ENCODE measurements around the gene PFAS. TPM values are rescaled to one million over a fixed set of nuclear protein-coding genes. Genes with fewer than 3 reads are reported as not detected.

The PFAS gene
- total RNA-seq, 1 experiment from 2014 or later: 246 TPM

DNA sequence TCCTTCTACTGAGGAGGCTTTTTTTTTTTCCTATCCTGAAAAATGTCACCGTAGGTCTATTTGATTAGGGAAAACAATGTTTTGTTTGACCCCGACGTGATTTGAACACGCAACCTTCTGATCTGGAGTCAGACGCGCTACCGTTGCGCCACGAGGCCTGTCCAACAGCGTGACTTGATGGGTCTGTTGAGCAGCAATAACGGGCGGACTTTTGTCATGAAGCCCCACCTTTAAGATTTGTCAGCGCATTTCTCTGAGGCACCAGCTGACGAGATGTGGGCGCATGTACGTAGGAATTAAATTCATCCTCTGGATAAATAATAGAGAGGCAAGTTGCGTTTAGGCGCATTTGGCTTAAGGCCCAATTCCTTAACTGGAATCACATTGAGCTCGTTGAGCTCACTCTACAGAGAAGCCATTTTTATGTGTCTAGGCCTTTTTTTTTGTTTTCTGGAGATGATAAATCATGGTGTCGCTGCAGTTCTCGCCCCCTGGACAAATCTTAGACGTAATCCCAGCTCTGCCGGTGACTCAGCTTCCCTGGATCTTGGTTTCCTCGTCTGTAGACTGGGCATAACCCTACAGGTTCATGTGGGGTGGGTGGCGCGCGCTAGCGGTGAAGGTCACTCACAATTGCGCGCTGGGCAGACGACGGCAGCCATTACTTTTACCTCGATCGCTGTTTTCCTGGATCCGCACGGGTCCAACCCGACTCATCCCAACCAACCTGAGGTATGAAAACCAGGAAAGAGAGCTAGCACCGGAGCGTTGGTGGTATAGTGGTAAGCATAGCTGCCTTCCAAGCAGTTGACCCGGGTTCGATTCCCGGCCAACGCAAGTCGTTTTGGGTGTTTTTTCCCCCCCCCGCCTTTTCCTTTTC is 28.1 kb upstream of the PFAS start (continued):
- no peak for TF ChIP-seq ZNF232 (CRISPR knock-in tag; IDR thresholded peaks at IDR 0.05)
- TF ChIP-seq, protein P1, sequence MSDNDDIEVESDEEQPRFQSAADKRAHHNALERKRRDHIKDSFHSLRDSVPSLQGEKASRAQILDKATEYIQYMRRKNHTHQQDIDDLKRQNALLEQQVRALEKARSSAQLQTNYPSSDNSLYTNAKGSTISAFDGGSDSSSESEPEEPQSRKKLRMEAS (CRISPR knock-in tag; IDR thresholded peaks at IDR 0.05): no peak
- no peak for TF ChIP-seq ZBTB21 (CRISPR knock-in tag; IDR thresholded peaks at IDR 0.05; ENCODE audit: borderline replicate concordance)
- no peak for TF ChIP-seq ZNF138 (CRISPR knock-in tag; conservative IDR thresholded peaks at IDR 0.05)
- no peak for TF ChIP-seq PRDM15 (CRISPR knock-in tag; IDR thresholded peaks at IDR 0.05)
- TF ChIP-seq GRHL2 (CRISPR knock-in tag; IDR thresholded peaks at IDR 0.05; ENCODE audit: insufficient replicate concordance, severe bottlenecking): no peak
- no peak for TF ChIP-seq SOX15 (CRISPR knock-in tag; IDR thresholded peaks at IDR 0.05)
- TF ChIP-seq JUN (CRISPR knock-in tag; IDR thresholded peaks at IDR 0.05): peak; percentile 41; the same call in 1 of the 2 replicates
- no peak for TF ChIP-seq CBFB (CRISPR knock-in tag; IDR thresholded peaks at IDR 0.05; ENCODE audit: low read depth)
- no peak for TF ChIP-seq FOXP4 (CRISPR knock-in tag; IDR thresholded peaks at IDR 0.05)
- 0 out of 2 replicates have a peak, but pooled peaks have one; percentile 22 for TF ChIP-seq FOXK1 (CRISPR knock-in tag; IDR thresholded peaks at IDR 0.05)
- no peak for TF ChIP-seq KAT7 (CRISPR knock-in tag; IDR thresholded peaks at IDR 0.05; ENCODE audit: borderline replicate concordance)
- peak; percentile 68 for TF ChIP-seq NFE2L1 (CRISPR knock-in tag; IDR thresholded peaks at IDR 0.05)
- TF ChIP-seq FOXJ3 (CRISPR knock-in tag; IDR thresholded peaks at IDR 0.05; ENCODE audit: borderline replicate concordance): no peak
- TF ChIP-seq TEAD1 (CRISPR knock-in tag; IDR thresholded peaks at IDR 0.05): peak; percentile 43; the same call in 1 of the 2 replicates
- TF ChIP-seq NFYB (CRISPR knock-in tag; conservative IDR thresholded peaks at IDR 0.05; ENCODE audit: low read depth): no peak
- TF ChIP-seq TEAD4 (CRISPR knock-in tag; IDR thresholded peaks at IDR 0.05): no peak
- TF ChIP-seq TP53 (CRISPR knock-in tag; IDR thresholded peaks at IDR 0.05): no peak
- no peak for TF ChIP-seq RORB (CRISPR knock-in tag; IDR thresholded peaks at IDR 0.05)
- no peak; the same call in 1 of the 2 replicates for TF ChIP-seq CREB1 (CRISPR knock-in tag; IDR thresholded peaks at IDR 0.05)
- no peak for TF ChIP-seq STAT6 (CRISPR knock-in tag; conservative IDR thresholded peaks at IDR 0.05; ENCODE audit: low read depth)
- TF ChIP-seq ZNF281 (CRISPR knock-in tag; IDR thresholded peaks at IDR 0.05): no peak
- TF ChIP-seq, protein P2, sequence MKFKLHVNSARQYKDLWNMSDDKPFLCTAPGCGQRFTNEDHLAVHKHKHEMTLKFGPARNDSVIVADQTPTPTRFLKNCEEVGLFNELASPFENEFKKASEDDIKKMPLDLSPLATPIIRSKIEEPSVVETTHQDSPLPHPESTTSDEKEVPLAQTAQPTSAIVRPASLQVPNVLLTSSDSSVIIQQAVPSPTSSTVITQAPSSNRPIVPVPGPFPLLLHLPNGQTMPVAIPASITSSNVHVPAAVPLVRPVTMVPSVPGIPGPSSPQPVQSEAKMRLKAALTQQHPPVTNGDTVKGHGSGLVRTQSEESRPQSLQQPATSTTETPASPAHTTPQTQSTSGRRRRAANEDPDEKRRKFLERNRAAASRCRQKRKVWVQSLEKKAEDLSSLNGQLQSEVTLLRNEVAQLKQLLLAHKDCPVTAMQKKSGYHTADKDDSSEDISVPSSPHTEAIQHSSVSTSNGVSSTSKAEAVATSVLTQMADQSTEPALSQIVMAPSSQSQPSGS (CRISPR knock-in tag; IDR thresholded peaks at IDR 0.05; ENCODE audit: borderline replicate concordance, low read depth): no peak
- no peak for TF ChIP-seq JAZF1 (CRISPR knock-in tag; IDR thresholded peaks at IDR 0.05)
- TF ChIP-seq ZNF512 (CRISPR knock-in tag; IDR thresholded peaks at IDR 0.05; ENCODE audit: borderline replicate concordance): no peak

All from WTC11 (cell line).